Stimulated activated CD4-positive, alpha-beta T cell treated with anti-CD3 and anti-CD28 coated beads, TNF-alpha, amount 100 ng/mL, for 4 hours (primary cell): ENCODE measurements around the gene ME2.
A peak's percentile ranks its signal among the peaks of the same experiment; 100 is the strongest.
"Not testable (repeated sequence)": the region's sequence is repeated elsewhere in the genome, so short reads cannot be mapped to it uniquely, and the experiment has no call there.

Experiments
- DNase-seq, 3 experiments: peaks; one replicate each; pipeline ENCODE4 v3.0.0-alpha.2; 2020; ENCODE audit warnings: low read depth in 3 of 3

ME2 gene

DNA sequence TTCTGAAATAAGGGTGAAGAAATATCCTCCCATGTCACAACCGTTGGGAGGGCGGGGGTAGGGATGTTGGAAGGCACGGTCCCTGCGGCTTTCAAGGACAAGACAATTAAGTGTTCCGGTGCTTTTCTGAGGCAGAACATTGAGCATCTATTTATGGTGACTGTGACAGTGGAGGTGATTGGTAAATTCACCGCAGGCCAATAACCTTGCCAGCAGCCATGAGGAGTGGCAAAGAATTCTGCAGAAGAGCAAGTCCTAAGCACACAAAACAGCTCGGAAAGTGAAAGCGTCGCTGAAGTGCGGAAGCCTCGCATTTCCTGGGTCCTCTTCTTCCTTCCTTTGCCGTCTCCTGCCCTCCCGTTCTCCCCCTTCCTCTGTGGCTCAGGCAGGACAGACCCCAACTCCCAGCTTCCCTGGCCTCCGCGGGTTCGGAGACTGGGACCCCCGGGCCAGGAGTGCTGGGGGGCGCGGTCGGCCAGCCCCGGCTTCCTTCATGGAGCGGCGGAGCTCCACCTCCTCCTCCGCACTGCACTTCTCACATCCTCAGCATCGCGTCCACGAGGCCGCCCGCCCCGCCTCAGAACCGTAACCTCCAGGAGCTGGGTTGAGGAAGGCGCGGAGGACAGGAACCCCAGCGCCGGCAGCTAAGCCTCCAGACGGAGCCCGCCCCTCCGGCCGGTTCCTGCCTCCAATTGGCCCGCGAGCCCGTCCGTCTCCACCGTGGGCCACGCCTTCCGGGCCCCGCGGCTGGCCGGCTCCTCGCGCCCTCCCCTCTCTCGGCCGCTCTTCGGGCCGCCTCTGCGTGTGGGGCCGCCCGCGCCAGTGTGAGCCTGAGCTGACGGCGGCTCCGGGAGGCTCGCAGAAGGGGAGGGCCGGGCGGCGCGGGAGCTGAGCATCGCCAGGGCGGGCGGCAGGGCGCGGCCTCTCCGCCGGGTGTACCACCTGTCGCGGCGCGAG, at the start of gene ME2:
TSS of gene ME2 (plus strand) at position 774 of the 957 bp plus-strand sequence. CDS start 16,703 bp downstream, outside the sequence.
- peak; percentile 86 to 91 (median 88) for DNase-seq

DNA sequence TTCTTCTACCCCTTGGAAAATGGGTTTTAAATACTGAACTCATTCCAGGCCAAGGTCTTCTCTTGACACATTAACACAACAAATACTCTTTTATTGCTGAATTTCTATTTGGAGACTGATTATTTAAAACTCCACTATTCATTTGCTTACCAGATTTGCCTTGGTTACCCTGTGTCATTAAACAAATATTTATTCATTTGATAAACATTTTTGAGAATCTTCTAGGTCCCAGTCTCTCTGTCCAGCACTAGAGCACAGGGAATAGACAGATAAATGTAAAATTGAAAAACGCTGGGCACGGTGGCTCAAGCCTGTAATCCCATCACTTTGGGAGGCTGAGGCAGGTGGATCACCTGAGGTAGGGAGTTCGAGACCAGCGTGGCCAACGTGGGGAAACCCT, 49.3 kb upstream of the ME2 start:
- no peak for DNase-seq

- DNase-seq, result no peak
These were observed 48.4 kb upstream of the ME2 start for GRCh38 chr18:50830544-50830943.

DNA sequence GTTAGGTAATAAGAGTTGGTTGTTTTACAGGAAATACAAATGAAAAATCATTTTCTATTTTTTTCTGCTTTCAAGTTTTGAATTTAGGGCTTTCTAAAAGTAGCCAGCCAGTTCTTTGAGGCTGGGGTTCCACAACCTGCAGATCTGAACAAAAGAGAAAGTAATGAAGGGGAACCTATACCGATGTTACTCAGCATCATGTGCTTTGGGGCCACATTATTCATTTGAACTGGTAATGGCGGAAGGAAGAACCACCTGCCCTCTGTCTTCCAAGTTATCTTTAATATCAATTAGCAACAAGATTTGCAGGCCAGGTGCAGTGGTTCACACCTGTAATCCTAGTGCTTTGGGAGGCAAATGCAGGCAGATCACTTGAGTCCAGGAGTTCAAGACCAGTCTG, 46.2 kb upstream of the ME2 start:
- no peak for DNase-seq

GRCh38 chr18:50833496-50833895, 45.4 kb upstream of the ME2 start:
- not testable (repeated sequence) for DNase-seq

GRCh38 chr18:50836521-50836957, 42.4 kb upstream of the ME2 start:
- no peak for DNase-seq

GRCh38 chr18:50839341-50839740, 39.6 kb upstream of the ME2 start:
- DNase-seq, result no peak

DNA sequence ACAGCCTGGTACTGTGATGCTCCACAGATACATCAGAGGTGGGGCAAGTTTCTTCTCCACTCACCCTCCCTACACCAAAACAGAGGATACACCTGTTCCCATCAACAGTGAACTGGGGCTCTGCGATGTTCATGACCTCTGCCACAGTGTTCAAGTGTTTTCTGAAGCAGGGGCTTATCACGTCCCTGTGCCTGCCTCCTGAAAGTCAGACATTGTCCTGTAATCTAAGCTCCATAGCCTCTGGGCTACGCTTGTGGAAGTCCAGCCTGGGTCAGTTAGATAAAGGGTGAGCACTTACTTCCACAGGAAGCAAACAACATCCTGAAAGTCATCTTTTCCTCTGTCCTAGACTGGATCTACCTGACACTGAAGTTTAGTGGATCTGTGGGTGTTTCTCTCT, 38.9 kb upstream of the ME2 start:
- no peak for DNase-seq

DNA sequence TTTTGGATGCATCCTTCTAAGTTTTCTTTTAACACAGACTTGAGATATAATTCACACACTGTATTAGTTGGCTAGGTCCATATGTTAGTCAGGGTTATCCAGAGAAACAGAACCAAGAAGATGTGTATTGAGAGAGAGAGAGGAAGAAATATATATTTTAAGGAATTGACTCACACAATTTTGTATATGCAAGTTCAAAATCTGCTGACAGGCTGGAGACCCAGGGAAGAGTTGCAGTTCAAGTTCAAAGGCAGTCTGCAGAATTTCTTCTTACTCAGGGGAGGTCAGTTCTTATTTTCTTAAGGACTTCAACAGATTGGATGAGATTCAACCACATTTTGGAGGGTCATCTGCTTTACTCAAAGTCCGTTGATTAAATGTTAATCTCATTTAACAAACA, 36.1 kb upstream of the ME2 start:
- DNase-seq, result no peak

GRCh38 chr18:50844554-50844953, 34.4 kb upstream of the ME2 start:
- DNase-seq, result no peak

GRCh38 chr18:50844960-50845359, 34.0 kb upstream of the ME2 start:
- no peak for DNase-seq

DNA sequence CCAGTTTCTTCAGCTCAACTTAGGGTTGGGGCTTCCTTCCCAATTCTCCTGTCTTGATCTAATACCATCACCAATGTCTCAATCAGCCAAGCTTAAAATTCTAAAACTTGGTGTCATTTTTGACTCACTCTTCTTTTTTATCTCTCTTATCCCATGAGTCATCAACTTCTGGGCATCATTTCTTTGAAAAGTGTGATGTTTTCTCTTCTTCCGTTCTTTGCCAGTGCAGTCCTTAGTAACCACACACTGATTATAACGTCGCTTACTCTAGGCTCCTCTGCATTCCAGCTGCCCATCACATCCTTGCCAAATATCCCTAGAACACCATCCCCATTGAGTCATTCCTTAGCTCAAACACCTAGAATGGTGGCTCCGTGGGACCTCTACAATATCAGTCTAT, 31.7 kb upstream of the ME2 start:
- no peak for DNase-seq

DNA sequence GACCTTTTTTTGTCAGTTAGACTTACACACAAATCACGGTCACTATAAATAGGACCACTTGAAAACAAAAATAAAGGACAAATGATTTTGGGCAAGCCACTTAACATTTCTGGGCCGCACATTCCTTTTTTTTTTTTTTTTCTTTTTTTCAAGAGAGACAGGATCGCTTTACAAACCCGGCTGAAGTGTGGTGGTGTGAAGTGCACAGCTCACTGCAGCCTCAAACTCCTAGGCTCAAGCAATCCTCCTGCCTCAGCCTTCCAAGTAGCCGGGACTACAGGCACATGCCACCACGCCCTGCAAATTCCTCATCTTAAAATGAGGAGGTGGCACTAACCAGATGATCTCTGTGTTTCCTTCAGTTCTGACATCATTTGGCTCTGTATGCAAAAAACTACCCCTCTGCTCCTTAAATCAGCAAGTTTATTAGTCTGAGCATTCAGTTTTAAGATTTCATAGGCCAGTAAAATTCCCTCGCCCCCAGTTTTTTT, 30.8 kb upstream of the ME2 start:
- DNase-seq, result no peak

GRCh38 chr18:50848991-50849390, 29.9 kb upstream of the ME2 start:
- DNase-seq, result no peak

DNA sequence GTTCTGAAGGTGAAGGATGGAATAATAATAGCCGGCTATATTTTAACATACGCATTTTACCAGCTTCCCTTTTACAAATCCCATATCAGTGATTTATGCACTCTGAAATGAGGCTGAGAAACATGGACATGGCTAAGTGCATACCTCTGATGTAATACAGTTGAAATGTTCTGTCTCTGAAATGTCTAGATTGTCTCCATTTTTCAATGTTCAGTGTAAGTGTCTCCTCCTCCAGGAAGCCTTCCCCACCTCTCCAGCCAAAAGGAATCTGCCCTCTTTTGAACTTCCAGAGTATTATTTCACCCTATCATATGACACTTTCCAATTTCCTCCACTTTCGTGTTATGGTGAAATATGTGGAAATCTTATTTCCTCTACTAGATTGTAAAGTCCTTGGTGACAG, 29.5 kb upstream of the ME2 start:
- no peak for DNase-seq

GRCh38 chr18:50850307-50851065, 28.4 kb upstream of the ME2 start:
- no peak for DNase-seq

GRCh38 chr18:50853863-50854271, 25.1 kb upstream of the ME2 start:
- DNase-seq, result no peak

DNA sequence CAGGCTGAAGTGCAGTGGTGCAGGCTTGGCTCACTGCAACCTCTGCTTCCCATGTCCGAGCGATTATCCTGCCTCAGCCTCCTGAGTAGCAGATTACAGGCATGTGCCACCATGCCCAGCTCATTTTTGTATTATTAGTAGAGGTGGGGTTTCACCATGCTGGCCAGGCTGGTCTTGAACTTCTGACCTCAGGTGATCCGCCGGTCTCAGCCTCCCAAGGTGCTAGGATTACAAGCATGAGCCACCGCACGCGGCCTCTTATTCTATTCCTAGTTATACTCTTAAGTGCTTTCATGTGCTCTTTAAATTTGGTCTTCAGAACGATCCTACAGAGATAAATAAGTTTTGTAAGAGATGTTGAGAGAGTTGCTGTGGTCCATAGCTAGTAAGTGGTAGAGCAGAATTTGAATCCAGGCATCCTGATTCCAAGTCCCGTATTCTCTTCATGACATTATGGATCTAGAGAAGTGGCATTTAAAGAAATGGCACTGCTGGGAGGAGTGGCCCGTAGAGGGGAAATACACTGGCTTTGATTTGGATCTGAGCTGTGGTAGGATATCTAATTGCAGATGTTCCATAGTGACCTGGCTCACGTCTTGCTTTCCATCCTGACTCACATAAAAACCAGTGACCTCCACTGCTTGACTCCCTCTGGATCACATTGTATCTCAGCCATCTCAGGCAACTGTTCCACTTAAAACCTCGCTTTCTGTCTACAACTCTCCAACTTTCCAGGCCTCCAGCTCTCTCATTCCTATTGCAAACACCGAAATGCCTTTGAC, 22.8 kb upstream of the ME2 start:
- DNase-seq, result no peak

- not testable (repeated sequence) for DNase-seq
These were observed 21.8 kb upstream of the ME2 start for GRCh38 chr18:50857166-50857565.

GRCh38 chr18:50857694-50858093, 21.2 kb upstream of the ME2 start:
- no peak for DNase-seq

GRCh38 chr18:50859793-50860555, 18.9 kb upstream of the ME2 start:
- DNase-seq, result no peak
